HG03520 (cell line): ENCODE measurements around the gene CPSF4L.

Experiments used
- ATAC-seq: cut with Tn5 transposase; IDR thresholded peaks from one replicate; pipeline ENCODE4 v1.9.1; 2021; ENCODE audit warnings: mild to moderate bottlenecking, moderate library complexity; ENCODE audit not compliant: unreplicated experiment

The CPSF4L gene

DNA sequence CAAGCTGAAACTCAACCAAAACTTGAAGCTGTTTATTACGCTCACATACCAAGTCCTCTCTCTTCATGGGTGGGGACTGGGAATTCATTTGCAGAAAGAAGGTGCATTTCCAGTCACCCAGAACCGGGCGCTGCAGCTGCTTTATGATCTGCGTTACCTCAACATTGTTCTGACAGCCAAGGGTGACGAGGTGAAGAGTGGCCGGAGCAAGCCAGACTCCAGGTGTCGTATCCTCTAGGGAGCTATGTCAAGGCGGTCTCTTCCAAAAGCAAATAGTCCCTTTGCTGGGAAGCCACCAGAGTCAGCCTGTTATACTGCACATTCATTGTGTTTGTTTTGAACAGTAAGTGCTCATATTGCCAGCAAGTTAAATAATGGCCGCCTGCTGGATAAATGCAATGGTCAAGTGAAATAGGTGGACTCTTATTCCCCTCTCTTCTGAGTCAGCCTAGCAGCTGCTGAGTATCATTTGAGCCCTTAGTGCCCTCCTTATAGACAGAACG lies 56.2 kb downstream of the CPSF4L start:
- ATAC-seq, result no peak

DNA sequence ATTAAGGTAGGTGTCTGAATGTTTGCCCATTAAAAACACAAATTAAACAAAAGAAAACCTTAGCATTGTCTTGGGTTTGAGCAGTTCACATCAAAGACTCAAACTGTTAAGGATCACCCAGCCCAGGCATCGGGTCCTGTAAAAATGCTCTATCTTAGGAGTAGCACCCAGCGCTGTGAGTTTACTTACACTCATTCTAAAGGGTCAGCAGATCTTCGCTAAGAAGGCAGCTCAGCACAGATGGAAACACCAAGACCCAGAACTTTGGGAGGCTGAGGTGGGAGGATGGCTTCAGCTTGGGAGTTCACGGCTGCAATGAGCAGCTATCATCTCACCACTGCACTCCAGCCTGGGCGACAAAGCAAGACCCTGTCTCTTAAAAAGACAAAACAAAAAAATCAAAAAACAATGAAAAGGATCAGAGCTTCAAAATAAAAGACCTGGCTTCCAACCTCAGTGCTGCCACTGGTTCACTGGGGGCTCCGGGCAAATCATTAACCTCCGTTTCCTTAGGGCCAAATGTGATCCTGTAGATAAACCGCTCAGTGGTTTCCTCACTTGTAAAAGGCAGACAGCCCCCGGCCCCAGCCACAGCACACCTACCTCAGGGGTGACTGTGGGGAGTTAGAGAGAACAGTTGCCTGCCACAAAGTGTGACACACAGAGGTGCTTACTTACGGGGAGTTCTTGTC lies 57.7 kb downstream of the CPSF4L start:
- ATAC-seq, result no peak

DNA sequence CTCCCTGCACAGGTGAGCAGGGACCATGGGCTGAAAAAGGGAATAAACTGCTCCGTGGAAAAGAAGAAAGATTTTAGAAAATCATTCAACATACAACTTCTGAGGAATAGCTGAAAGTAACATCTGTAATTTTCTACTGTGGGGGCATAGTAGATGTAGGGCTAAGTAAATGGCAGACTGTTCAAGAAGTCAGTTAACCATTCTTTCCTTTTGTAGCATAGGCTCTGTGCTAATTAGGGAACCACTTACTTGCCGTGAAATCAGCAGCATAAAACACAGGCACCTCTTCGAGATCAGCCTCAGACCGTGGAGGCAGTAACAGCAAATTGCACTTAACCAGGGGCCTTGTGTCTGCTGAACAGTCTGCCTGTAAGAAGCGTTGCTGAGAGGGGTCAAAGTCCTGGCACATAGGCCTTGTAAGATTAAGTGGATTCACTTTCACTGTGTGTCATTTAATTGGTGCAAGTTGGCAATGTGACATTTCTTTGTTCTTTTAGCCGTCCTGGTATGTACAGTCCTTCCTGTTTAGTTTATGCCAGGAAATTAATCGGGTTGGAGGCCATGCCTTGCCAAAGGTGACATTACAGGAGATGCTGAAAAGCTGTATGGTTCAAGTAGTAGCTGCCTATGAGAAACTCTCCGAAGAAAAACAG lies 58.4 kb downstream of the CPSF4L start:
- ATAC-seq, result no peak

DNA sequence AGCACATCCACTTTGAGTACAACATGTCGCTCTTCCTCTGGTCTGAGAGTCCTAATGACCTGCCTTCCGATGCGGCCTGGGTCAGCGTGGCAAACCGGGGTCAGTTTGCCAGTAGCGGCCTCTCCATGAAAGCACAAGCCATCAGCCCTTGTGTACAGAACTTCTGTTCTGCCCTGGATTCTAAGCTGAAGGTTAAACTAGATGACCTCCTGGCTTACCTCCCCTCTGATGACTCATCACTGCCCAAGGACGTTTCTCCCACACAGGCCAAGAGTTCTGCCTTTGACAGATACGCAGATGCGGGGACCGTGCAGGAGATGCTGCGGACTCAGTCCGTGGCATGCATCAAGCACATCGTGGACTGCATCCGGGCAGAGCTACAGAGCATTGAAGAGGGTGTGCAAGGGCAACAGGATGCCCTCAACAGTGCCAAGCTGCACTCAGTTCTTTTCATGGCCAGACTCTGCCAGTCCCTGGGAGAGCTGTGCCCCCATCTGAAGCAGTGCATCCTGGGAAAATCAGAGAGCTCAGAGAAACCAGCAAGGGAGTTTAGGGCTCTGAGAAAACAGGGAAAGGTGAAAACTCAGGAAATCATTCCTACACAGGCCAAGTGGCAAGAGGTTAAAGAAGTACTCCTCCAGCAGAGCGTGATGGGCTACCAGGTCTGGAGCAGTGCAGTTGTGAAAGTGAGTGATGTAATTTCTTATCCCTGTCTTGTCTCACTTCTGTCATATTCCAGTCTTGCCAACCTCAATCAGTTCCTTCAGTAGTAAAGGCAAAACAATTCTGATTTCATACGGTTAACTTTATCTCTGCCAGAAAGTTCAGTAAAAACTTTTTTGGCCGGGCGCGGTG lies 60.2 kb downstream of the CPSF4L start:
- no peak for ATAC-seq

GRCh38 chr17:73200476-73200875 lies 61.2 kb downstream of the CPSF4L start:
- no peak for ATAC-seq

DNA sequence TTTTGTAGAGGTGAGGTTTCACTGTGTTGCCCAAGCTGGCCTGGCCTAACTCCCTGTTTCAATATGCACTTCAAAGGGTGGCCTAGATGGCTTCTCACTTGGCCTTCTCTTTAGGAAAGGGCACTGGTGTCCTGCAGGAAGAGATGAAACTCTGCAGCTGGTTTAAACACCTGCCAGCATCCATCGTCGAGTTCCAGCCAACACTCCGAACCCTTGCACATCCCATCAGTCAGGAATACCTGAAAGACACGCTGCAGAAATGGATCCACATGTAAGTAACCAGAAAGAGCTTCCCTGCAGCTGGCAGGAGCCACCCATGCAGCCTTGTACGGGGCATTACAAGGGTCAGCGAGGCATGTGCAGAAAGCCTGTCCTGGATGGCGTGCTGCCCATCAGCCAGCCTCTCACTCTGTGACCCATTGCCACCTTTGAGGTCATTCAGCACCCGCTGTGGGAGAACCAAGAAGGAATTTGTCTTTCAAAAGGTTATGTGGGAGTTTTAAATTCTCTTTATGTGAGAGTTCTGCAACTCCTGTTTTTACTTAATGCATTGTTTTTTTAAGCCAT lies 61.8 kb downstream of the CPSF4L start:
- no peak for ATAC-seq

DNA sequence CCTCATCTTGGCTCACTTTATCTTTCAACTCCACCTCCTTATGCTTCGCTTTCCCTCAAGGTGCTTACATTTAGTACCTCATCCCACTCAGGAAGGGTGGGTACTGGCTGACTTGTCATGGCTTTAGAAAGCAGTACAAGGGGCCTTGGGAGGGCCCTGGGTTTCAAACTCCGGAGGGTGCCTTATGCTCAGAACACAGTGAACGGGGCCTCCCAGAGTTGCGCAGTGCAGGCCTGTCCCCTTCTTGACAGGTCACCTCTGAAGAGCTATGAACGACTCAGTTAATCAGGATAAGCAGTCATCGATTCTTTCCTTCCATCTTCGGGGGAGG lies 62.8 kb downstream of the CPSF4L start:
- ATAC-seq, result no peak
